AG04450 (cell line): ENCODE measurements around the gene FBLN7. TPM values are rescaled to one million over a fixed set of nuclear protein-coding genes. Genes with fewer than 3 reads are reported as not detected.

Source experiments
- CTCF ChIA-PET: fragments of 300-600, 350-600 bp; formaldehyde crosslinking; extraction: SDS; loops from one replicate; lab custom pipeline; 2022; ENCODE audit warnings: antibody characterized with exemption, inconsistent platforms; lab: Charles Lee
- POLR2A ChIA-PET: fragments of 350-600 bp; formaldehyde crosslinking; extraction: SDS; loops from one replicate; lab custom pipeline; 2021; ENCODE audit warnings: antibody characterized with exemption, inconsistent platforms; lab: Yijun Ruan, JAX
- DNase-seq: peaks from one replicate; pipeline ENCODE4 v3.0.0-alpha.2; 2011; ENCODE audit warnings: low read depth, low spot score
- H3K27ac ChIP-seq: one replicate; pipeline ENCODE4 v1.5.1; 2012; ENCODE audit warnings: low read depth, low read length, control low read depth
- H3K27me3 ChIP-seq: one replicate; pipeline ENCODE4 v1.6.0; 2012; ENCODE audit warnings: low read length; ENCODE audit not compliant: control insufficient read depth, insufficient read depth
- H3K4me3 ChIP-seq: 2 replicates; pipeline ENCODE4 v1.5.1; 2011; ENCODE audit warnings: mild to moderate bottlenecking, low read depth, low read length, control low read depth
- H3K9me3 ChIP-seq: 2 replicates; pipeline ENCODE4 v1.5.1; 2012; ENCODE audit warnings: low read length; ENCODE audit not compliant: control insufficient read depth, insufficient read depth
- CTCF ChIP-seq: IDR thresholded peaks from 2 replicates; pipeline ENCODE4 v1.5.1; 2011; ENCODE audit warnings: low read depth, low read length, control low read depth, inconsistent platforms
- polyA plus RNA-seq: library from polyadenylated mRNA; depleted of rRNA; stranded (reverse); fragments of >200 nt; gene quantifications from 2 replicates; pipeline ENCODE4 v1.2.3, GENCODE V29; 2011

Gene FBLN7
- polyA plus RNA-seq, 1 experiment = 0.22 TPM

GRCh38 chr2:112140899-112141625, 2.9 kb downstream of the FBLN7 start:
- DNase-seq = no peak
- Histone ChIP-seq H3K4me3 (no peak overlapping the region), H3K27me3 (peaks cover 4% of the 10 kb centered on the region), H3K27ac (no peak overlapping the region), H3K9me3 (no peaks in the 10 kb centered on the region; the same call in 1 of the 2 replicates)
- ChIA-PET CTCF (no interaction called here), POLR2A (interaction anchor here (0.7 kb wide), 1 partner anchor 297 kb away, joined by 3 read pairs; no protein-coding TSS in a partner anchor)
- TF ChIP-seq CTCF = no peak

GRCh38 chr2:112141626-112142007, 3.4 kb downstream of the FBLN7 start:
- Histone ChIP-seq H3K4me3 (no peak overlapping the region), H3K9me3 (no peaks in the 10 kb centered on the region; the same call in 1 of the 2 replicates), H3K27me3 (peaks cover 4% of the 10 kb centered on the region), H3K27ac (no peak overlapping the region)
- no peak for TF ChIP-seq CTCF
- ChIA-PET POLR2A (no interaction called here), CTCF (no interaction called here)
- no peak for DNase-seq

GRCh38 chr2:112142525-112143078, 4.4 kb downstream of the FBLN7 start:
- CTCF ChIA-PET = no interaction called here
- H3K27me3 ChIP-seq = peaks cover 4% of the 10 kb centered on the region

GRCh38 chr2:112143150-112143549, 5.0 kb downstream of the FBLN7 start:
- Histone ChIP-seq H3K4me3 (no peak overlapping the region), H3K27me3 (peaks cover 4% of the 10 kb centered on the region), H3K27ac (no peak overlapping the region), H3K9me3 (no peaks in the 10 kb centered on the region; the same call in 1 of the 2 replicates)
- CTCF ChIA-PET = no interaction called here
- no peak for DNase-seq
- TF ChIP-seq CTCF = no peak
- POLR2A ChIA-PET = no interaction called here

More at GRCh38 chr2:112142525-112143078, 4.4 kb downstream of the FBLN7 start:
- Histone ChIP-seq H3K27ac (no peak overlapping the region), H3K9me3 (no peaks in the 10 kb centered on the region; the same call in 1 of the 2 replicates), H3K4me3 (no peak overlapping the region)
- POLR2A ChIA-PET = no interaction called here
- no peak for TF ChIP-seq CTCF
- no peak for DNase-seq

- Histone ChIP-seq H3K4me3 (no peak overlapping the region), H3K27me3 (peaks cover 4% of the 10 kb centered on the region), H3K9me3 (no peaks in the 10 kb centered on the region; the same call in 1 of the 2 replicates), H3K27ac (no peak overlapping the region)
- DNase-seq = no peak
- CTCF ChIA-PET = interaction anchor here (1.0 kb wide), 1 partner anchor 26 kb away, joined by 3 read pairs; no protein-coding TSS in a partner anchor
- POLR2A ChIA-PET = no interaction called here
- TF ChIP-seq CTCF = no peak
Measured at GRCh38 chr2:112144966-112145365, 6.8 kb downstream of the FBLN7 start.
